RWPE1 (cell line): Measurements from ENCODE around the gene CCNE1.

Experiments used
- CTCF ChIA-PET: fragments of 350-600 bp; sonication (Branson Sonifier 250); formaldehyde crosslinking; extraction: SDS; loops from one replicate; lab custom pipeline; 2021; lab: Yijun Ruan, JAX
- POLR2A ChIA-PET: fragments of 400-600 bp; formaldehyde crosslinking; extraction: SDS; loops from one replicate; lab custom pipeline; 2020; ENCODE audit warnings: antibody characterized with exemption; ENCODE audit not compliant: low non-redundant PET; lab: Yijun Ruan, JAX
- DNase-seq: peaks from one replicate; pipeline ENCODE4 v3.0.0; 2012; ENCODE audit warnings: low spot score
- H3K27ac ChIP-seq: fragments of 450-650 bp; 2 replicates; pipeline ENCODE4 v1.5.1; 2017
- TF ChIP-seq, protein P1 (sequence below): fragments of 450-650 bp; conservative IDR thresholded peaks from 2 replicates; pipeline ENCODE4 v1.5.1; 2017; ENCODE audit warnings: low read depth, mild to moderate bottlenecking

CCNE1 gene

DNA sequence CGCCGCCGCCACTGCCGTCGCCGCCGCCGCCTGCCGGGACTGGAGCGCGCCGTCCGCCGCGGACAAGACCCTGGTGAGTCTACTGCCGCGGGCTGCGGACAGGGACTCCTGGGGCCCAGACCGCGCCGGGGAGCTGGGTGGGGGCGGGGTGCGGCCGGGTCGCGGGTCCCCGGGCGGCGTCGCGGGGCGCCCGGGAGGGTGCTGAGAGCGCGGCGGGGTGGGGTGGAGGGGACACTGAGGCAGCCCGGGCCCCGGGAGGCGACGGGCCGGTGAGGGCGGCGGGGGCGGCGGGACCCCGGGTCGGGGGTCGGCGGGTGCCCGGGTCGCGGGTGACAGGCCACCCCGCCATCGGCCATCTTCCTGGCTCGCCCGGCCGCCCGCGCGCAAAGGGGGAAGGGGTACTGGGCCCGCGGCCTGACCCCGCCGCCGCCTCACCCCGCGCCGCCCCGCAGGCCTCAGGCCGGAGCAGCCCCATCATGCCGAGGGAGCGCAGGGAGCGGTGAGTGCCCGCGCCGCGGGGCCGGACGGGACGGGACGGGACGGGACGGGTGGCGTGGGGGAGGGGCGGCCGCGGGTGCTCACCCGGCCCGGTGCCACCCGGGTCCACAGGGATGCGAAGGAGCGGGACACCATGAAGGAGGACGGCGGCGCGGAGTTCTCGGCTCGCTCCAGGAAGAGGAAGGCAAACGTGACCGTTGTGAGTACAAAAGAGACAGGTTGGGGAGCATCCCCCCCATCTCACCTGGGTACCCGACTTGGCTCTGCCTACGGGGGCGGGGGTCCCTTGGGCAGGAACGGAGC lies 489 bp downstream of the CCNE1 start:
- H3K27ac ChIP-seq, result no peak overlapping the region
- CTCF ChIA-PET, result interaction anchor here (0.6 kb wide), 1 partner anchor 60 kb away, joined by 3 read pairs; no protein-coding TSS in a partner anchor
- TF ChIP-seq, protein P1, sequence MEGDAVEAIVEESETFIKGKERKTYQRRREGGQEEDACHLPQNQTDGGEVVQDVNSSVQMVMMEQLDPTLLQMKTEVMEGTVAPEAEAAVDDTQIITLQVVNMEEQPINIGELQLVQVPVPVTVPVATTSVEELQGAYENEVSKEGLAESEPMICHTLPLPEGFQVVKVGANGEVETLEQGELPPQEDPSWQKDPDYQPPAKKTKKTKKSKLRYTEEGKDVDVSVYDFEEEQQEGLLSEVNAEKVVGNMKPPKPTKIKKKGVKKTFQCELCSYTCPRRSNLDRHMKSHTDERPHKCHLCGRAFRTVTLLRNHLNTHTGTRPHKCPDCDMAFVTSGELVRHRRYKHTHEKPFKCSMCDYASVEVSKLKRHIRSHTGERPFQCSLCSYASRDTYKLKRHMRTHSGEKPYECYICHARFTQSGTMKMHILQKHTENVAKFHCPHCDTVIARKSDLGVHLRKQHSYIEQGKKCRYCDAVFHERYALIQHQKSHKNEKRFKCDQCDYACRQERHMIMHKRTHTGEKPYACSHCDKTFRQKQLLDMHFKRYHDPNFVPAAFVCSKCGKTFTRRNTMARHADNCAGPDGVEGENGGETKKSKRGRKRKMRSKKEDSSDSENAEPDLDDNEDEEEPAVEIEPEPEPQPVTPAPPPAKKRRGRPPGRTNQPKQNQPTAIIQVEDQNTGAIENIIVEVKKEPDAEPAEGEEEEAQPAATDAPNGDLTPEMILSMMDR, result no peak
- POLR2A ChIA-PET, result no interaction called here
- DNase-seq, result no peak

DNA sequence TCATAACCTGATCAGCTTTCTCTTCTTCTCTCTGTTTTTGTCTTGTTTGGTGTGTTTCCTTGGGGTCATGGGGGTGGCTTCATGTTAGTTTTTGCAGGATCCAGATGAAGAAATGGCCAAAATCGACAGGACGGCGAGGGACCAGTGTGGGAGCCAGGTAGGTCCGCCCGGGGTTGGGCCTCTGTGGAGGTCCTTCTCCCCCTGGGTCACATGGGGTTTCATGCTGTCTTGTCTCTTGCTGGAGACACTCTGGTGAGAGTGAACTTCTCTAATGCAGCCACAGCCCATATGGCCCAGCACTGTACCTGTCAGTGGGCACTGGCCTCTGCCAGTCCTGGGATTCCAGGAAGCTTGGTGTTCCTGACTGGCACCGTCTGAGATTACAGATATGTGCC lies 1.1 kb downstream of the CCNE1 start:
- no peak overlapping the region for H3K27ac ChIP-seq
- DNase-seq, result no peak
- TF ChIP-seq, protein P1, result no peak
- POLR2A ChIA-PET, result no interaction called here
- CTCF ChIA-PET, result no interaction called here

DNA sequence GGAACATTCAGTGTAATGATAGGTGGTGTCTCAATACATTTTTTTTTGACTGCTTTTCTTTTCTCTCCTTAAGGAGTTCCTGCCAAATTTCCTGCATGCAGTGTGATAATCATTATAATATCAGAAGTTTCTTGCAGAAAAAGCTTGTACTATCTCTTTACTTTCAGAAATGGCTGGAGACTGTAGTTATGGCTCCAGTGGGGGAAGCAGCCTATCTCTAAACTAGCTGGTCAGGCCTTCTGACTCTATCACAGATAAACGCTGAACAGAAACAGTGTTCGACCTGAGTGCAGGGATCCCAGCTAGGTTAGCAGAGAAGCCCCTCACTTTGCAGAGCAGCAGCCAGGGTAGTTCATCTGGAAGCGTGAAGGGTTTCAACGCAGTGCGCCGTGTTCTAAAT lies 1.9 kb downstream of the CCNE1 start:
- no peak overlapping the region for H3K27ac ChIP-seq
- TF ChIP-seq, protein P1, result no peak
- DNase-seq, result no peak
- ChIA-PET CTCF (no interaction called here), POLR2A (no interaction called here)

DNA sequence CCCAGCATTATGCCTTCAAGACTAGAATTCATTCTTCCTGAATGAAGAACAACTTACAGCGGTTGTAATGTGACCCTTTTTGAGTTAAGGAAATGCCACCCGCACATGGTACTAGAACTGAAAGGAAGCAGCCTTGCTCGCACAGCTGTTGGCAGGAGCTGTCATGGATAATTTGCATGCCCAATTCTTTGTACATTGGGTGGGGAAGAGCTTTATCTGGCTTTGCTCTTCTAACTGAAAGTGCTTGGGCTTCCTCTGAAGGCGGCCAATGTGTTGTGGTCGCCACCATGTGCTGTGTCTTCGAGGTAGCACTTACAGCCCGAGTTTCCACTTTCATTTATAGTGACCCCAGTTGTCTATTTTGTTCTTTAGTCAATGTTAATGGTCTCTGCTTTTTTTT lies 3.4 kb downstream of the CCNE1 start:
- H3K27ac ChIP-seq, result no peak overlapping the region
- TF ChIP-seq, protein P1, result no peak
- ChIA-PET POLR2A (no interaction called here), CTCF (no interaction called here)
- DNase-seq, result no peak

DNA sequence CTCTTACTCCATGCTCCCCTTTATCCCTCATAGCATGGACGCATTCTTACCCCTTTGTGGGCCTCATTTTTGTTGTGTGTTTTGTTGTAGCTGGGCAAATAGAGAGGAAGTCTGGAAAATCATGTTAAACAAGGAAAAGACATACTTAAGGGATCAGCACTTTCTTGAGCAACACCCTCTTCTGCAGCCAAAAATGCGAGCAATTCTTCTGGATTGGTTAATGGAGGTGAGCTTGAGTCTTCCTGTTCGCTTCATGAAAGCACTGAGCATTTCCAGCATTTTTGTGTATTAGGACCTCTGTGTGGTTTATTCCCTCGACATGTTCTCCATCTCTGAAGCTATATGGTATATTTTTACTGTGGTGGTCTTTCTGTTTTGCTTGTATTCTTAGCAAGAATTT lies 5.5 kb downstream of the CCNE1 start:
- ChIA-PET CTCF (interaction anchor here (0.6 kb wide), 1 partner anchor 142 kb away, joined by 3 read pairs; no protein-coding TSS in a partner anchor), POLR2A (no interaction called here)
- no peak for DNase-seq
- H3K27ac ChIP-seq, result no peak overlapping the region
- TF ChIP-seq, protein P1, result no peak

DNA sequence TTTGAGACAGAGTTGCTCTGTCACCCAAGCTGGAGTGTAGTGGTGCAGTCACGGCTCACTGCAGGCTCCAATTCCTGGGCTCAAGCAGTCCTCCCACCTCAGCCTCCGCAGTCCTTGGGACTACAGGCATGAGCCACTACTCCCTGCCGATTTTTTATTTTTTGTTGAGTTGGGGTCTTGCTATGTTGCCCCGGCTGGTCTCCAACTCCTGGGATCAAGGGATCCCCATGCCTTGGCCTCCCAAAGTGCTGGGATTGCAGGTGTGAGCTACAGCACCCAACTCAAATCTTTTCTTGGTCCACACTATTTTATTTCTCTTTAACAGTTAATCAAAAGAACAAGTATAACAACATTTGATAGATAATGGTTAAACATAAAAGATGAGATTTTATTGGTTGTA lies 7.5 kb downstream of the CCNE1 start:
- TF ChIP-seq, protein P1, result no peak
- POLR2A ChIA-PET, result no interaction called here
- H3K27ac ChIP-seq, result no peak overlapping the region
- no peak for DNase-seq
- CTCF ChIA-PET, result interaction anchor here (0.6 to 0.7 kb wide), 2 partner anchors 38 to 919 kb away, joined by 4 read pairs; no protein-coding TSS in a partner anchor
